Stimulated activated naive CD4-positive, alpha-beta T cell treated with Interleukin-2 at 50 U/mL for 16 hours (primary cell): ENCODE results near the gene SLC15A1.

Experiments used
- DNase-seq: peaks from one replicate; lab custom pipeline; 2025; lab: John Stamatoyannopoulos, UW

Gene SLC15A1

GRCh38 chr13:98697791-98698190 lies 54.7 kb downstream of the SLC15A1 start:
- no peak for DNase-seq

- DNase-seq: no peak
These were observed 58.7 kb downstream of the SLC15A1 start for GRCh38 chr13:98693756-98694155.

GRCh38 chr13:98691360-98691759 lies 61.1 kb downstream of the SLC15A1 start:
- no peak for DNase-seq

- no peak for DNase-seq
These were observed 62.0 kb downstream of the SLC15A1 start for GRCh38 chr13:98690348-98691022.

GRCh38 chr13:98689347-98689968 lies 63.0 kb downstream of the SLC15A1 start:
- DNase-seq: no peak

GRCh38 chr13:98688373-98688772 lies 64.1 kb downstream of the SLC15A1 start:
- no peak for DNase-seq

- DNase-seq: no peak
These were observed 65.2 kb downstream of the SLC15A1 start for GRCh38 chr13:98687319-98687718.

GRCh38 chr13:98686270-98686669 lies 66.2 kb downstream of the SLC15A1 start:
- no peak for DNase-seq

GRCh38 chr13:98685146-98685545 lies 67.3 kb downstream of the SLC15A1 start:
- no peak for DNase-seq

GRCh38 chr13:98681049-98681448 lies 71.4 kb downstream of the SLC15A1 start:
- no peak for DNase-seq

- no peak for DNase-seq
These were observed 73.7 kb downstream of the SLC15A1 start for GRCh38 chr13:98678741-98679140.

GRCh38 chr13:98677398-98677797 lies 75.1 kb downstream of the SLC15A1 start:
- DNase-seq: no peak

- DNase-seq: no peak
These were observed 76.2 kb downstream of the SLC15A1 start for GRCh38 chr13:98676239-98676638.

- no peak for DNase-seq
These were observed 76.6 kb downstream of the SLC15A1 start for GRCh38 chr13:98675837-98676236.

GRCh38 chr13:98675066-98675465 lies 77.4 kb downstream of the SLC15A1 start:
- no peak for DNase-seq

- DNase-seq: peak; percentile 18
These were observed 79.4 kb downstream of the SLC15A1 start for GRCh38 chr13:98672947-98673613.

- DNase-seq: no peak
These were observed 84.3 kb downstream of the SLC15A1 start for GRCh38 chr13:98668155-98668554.

- no peak for DNase-seq
These were observed 86.9 kb downstream of the SLC15A1 start for GRCh38 chr13:98665638-98665995.

GRCh38 chr13:98664924-98665637 lies 87.4 kb downstream of the SLC15A1 start:
- no peak for DNase-seq

- DNase-seq: no peak
These were observed 88.0 kb downstream of the SLC15A1 start for GRCh38 chr13:98664510-98664909.

GRCh38 chr13:98664047-98664446 lies 88.4 kb downstream of the SLC15A1 start:
- peak; percentile 73 for DNase-seq

GRCh38 chr13:98658131-98658530 lies 94.3 kb downstream of the SLC15A1 start:
- no peak for DNase-seq
